ENCODE results near the gene CLTB.

CLTB gene

GRCh38 chr5:176401281-176402205, 14.8 kb downstream of the CLTB start:
- no peak for DNase-seq

GRCh38 chr5:176400382-176401156, 15.8 kb downstream of the CLTB start:
- DNase-seq = no peak

GRCh38 chr5:176397736-176398420, 18.5 kb downstream of the CLTB start:
- DNase-seq = no peak

GRCh38 chr5:176396330-176396729, 20.0 kb downstream of the CLTB start:
- no peak for DNase-seq

- no peak for DNase-seq
These were observed 21.3 kb downstream of the CLTB start for GRCh38 chr5:176394881-176395675.

- DNase-seq = no peak
These were observed 22.2 kb downstream of the CLTB start for GRCh38 chr5:176394096-176394495.

- no peak for DNase-seq
These were observed 23.8 kb downstream of the CLTB start for GRCh38 chr5:176392526-176392925.

GRCh38 chr5:176391999-176392398, 24.3 kb downstream of the CLTB start:
- DNase-seq = no peak

- DNase-seq = no peak
These were observed 24.9 kb downstream of the CLTB start for GRCh38 chr5:176391479-176391878.

GRCh38 chr5:176389135-176390123, 26.9 kb downstream of the CLTB start:
- no peak for DNase-seq

- peak; percentile 96 for DNase-seq
These were observed 27.8 kb downstream of the CLTB start, which contains the start of the genes HIGD2A and NOP16 for GRCh38 chr5:176388444-176389134. Gene HIGD2A (plus strand): TSS chr5:176388751. CDS start chr5:176388820, 69 bp downstream. Gene NOP16 (minus strand): TSS chr5:176388598. CDS start chr5:176388539, 59 bp downstream.

GRCh38 chr5:176388003-176388443, 28.3 kb downstream of the CLTB start:
- DNase-seq = no peak

GRCh38 chr5:176387384-176387925, 28.9 kb downstream of the CLTB start:
- DNase-seq = no peak

GRCh38 chr5:176386491-176386890, 29.8 kb downstream of the CLTB start:
- DNase-seq = no peak

GRCh38 chr5:176384991-176385390, 31.3 kb downstream of the CLTB start:
- DNase-seq = no peak

- no peak for DNase-seq
These were observed 31.9 kb downstream of the CLTB start for GRCh38 chr5:176384366-176384930.

GRCh38 chr5:176383961-176384360, 32.4 kb downstream of the CLTB start:
- DNase-seq = no peak

GRCh38 chr5:176383248-176383905, 33.0 kb downstream of the CLTB start:
- DNase-seq = no peak

GRCh38 chr5:176382721-176383120, 33.6 kb downstream of the CLTB start:
- DNase-seq = no peak

Measured in NCI-H2227 treated with DMSO at 0.1 percent for 48 hours (cell line).